C4-2B (cell line): Measurements from ENCODE around the gene TSPAN18.

ENCODE experiments used
- CTCF ChIP-seq: fragments of 450-650 bp; conservative IDR thresholded peaks from 2 replicates; pipeline ENCODE4 v1.5.1; 2017; ENCODE audit warnings: mild to moderate bottlenecking
- ZFX ChIP-seq: fragments of 450-650 bp; IDR thresholded peaks from 2 replicates; pipeline ENCODE4 v1.6.1; 2017

DNA sequence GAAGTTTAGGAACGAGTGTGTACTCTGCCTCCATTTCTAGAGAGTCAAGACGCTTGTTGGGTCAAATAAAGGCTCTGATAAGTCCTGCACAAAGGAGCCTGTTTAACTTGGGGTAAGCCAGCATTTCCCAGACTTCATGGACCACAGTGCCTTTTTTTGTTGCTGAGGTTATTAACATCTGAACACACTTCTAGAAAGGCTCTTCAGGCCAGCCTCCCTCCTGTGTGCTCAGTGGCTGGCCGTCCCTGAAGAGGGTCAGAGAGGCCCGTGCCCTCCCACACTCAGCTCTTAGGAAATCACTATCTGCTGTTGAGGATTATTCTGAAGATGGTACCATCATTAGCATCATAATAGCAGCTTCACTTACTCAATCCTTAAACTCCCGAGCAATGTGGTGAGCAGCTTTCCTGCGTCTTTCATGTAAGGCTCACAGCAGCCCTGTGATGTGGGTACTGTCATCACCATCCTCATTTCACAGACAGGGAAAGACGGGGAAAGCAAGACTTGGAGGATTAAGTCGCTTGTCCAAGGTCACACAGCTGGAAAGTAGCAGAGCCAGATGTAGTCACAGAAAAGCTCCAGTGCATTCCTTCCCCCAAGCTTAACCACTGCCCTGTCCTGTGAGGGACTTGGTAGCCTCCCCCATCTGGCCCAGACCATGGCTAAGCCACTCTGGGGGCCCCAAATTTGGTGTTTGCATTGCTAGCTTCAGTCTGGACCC lies 71.3 kb downstream of the TSPAN18 start:
- no peak for TF ChIP-seq CTCF
- no peak for TF ChIP-seq ZFX
